Omental fat pad (tissue), 4 donors: ENCODE results near the gene ACR. TPM values are rescaled to one million over a fixed set of nuclear protein-coding genes. Genes with fewer than 3 reads are reported as not detected.

Experiments used
- ATAC-seq: fragments of 150-250 bp; one replicate; pipeline ENCODE4 v1.9.1; 2016; ENCODE audit warnings: mild to moderate bottlenecking, moderate library complexity; ENCODE audit not compliant: low FRiP score
- DNase-seq: peaks from one replicate; pipeline ENCODE4 v3.0.0-alpha.2; 2019; ENCODE audit warnings: low spot score
- total RNA-seq, 4 donors: library from RNA; depleted of rRNA; stranded (reverse); fragments of >200 nt; gene quantifications; one replicate each; pipeline ENCODE4 v1.1.0, GENCODE V29; 2016
- TF ChIP-seq, protein P1 (sequence below), 3 donors: fragments of 450-650 bp; IDR thresholded peaks; one replicate each; pipeline ENCODE4 v1.5.1; 2016 to 2017; ENCODE audit warnings: antibody characterized with exemption in 3 of 3, mild to moderate bottlenecking in 3 of 3, moderate library complexity in 2 of 3

Gene ACR
- total RNA-seq, 4 donors from 2014 or later, result 0.72 to 1.7 TPM; not detected in 2

DNA sequence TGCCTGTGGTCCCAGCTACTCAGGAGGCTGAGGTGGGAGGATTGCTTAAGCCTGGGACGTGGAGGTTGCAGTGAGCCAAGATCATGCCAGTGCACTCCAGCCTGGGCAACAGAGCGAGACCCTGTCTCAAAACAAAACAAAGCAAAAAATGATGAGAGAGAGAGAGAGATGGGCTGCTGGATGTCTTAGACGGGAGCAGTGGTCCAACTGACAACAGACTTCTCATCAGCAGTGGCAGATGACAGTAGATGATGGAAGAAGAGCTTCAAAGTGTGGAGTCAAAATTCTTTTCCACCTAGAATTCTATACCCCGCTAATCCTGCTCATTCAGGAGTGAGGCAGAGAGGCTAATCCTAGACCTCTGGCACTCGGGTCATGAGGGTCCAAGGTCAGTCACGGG lies 29.0 kb upstream of the ACR start:
- no peak for DNase-seq
- no peak for ATAC-seq
- TF ChIP-seq, protein P1, sequence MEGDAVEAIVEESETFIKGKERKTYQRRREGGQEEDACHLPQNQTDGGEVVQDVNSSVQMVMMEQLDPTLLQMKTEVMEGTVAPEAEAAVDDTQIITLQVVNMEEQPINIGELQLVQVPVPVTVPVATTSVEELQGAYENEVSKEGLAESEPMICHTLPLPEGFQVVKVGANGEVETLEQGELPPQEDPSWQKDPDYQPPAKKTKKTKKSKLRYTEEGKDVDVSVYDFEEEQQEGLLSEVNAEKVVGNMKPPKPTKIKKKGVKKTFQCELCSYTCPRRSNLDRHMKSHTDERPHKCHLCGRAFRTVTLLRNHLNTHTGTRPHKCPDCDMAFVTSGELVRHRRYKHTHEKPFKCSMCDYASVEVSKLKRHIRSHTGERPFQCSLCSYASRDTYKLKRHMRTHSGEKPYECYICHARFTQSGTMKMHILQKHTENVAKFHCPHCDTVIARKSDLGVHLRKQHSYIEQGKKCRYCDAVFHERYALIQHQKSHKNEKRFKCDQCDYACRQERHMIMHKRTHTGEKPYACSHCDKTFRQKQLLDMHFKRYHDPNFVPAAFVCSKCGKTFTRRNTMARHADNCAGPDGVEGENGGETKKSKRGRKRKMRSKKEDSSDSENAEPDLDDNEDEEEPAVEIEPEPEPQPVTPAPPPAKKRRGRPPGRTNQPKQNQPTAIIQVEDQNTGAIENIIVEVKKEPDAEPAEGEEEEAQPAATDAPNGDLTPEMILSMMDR (IDR thresholded peaks at IDR 0.05), result no peak

DNA sequence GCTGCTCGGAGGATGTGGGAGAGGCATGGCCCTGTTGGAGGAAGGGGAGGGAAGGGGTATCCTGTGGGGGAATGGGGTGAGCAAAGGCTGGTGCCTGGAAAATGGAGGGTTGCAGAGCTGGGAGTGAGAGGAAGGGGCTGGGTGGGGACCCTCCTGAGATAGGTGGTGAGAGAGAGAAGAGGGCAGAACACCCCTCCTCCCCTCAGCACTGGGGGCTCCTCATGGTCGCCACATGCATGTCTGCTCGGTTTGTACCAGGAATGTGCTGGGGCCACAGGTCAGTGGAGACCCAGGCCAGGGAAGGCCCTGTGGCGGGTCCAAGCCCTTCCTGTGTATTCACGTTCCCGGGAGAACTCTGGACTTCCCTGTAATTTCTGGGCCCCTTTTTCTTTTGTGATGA lies 27.8 kb upstream of the ACR start:
- DNase-seq, result no peak
- ATAC-seq, result no peak
- TF ChIP-seq, protein P1 (IDR thresholded peaks at IDR 0.05), result no peak

DNA sequence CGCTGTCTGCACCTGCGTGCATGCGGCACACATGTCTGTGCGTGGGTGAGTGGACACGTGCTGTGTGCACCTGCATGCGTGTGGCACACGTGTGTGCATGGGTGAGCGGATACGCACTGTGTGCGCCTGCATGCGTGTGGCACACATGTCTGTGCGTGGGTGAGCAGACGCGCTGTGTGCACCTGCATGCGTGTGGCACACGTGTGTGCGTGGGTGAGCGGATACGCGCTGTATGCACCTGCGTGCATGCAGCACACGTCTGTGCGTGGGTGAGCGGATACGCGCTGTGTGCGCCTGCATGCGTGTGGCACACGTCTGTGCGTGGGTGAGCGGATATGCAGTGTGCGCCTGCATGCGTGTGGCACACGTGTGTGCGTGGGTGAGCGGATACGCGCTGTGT lies 27.1 kb upstream of the ACR start:
- DNase-seq (no peak), ATAC-seq (no peak)
- TF ChIP-seq, protein P1 (IDR thresholded peaks at IDR 0.05), result no peak

DNA sequence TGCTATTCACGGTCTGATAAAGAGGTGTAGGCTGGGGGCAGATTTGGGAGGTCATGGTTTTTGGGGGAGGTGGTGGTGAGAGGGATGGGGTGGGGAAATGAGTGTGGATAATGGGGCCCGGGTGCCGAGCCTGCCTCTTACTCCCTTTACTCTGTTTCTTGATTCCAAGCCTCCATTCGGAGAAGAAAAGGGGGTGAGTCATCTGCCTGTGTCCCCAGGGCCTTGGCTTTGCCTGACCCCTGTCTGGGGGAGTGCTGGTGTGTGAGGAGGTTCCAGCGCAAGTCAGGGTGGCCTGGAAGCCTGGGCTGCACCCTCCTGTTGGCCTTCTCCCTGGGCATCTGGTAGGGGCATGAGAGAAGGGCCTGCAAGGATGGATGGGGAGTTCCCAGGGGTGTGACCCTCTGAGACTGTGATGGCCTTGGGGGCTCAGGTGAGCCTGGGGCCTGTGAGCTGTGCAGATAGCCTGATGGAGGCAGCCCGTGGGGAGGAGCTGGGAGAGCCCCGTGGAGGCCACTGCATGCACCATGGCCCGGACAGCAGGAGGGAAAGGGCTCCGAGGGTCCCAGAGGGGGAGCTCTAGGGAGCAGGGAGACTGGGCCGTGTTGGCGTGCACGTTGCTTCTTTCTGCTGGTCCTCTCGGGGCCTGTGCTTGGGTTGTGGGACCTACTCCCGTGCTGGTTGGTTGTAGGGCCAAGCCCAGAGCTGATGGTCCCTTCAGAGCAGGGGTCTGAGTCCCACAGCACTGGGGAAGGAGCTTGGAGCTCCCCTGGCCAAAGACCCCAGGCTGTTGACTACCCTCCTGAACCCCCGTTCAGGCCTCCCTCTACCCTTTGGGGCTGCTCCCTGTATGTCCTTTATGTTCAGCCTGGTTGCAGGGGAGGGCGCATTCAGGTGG lies 26.3 kb upstream of the ACR start:
- TF ChIP-seq, protein P1 (IDR thresholded peaks at IDR 0.05), result no peak
- ATAC-seq (no peak), DNase-seq (no peak)

DNA sequence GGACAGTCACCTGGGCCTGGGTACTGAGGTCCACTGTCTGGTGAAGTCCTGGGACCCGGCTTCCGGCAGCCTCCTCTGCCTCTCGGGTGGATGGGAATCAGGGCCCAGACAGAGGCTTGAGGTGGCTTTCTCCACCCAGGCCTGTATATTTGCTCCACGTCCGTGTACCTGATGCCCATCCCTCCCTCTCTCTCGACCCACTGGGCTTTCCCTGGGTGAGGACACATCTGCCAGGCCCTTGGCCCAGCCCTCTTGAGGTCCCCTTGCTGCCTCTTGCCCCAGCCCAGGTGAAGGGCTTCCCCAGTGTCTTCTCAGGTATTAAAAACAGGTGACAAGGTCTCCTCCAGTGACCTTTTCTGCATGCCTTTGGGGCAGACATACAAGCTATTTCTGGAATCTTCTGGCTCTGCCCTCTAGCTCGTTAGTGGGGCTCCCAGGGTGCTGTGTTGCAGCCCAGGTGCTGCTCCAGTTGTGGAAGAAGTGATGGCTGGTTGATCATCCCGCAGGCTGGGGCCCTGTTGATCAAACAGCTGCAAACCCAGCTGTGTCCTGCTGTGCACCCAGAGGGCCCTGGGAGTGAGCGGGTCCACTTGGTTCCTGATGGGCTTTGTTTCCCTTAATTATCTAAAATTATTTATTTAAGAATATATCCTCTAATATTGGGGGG lies 25.5 kb upstream of the ACR start:
- TF ChIP-seq, protein P1 (IDR thresholded peaks at IDR 0.05), result no peak
- no peak for DNase-seq
- ATAC-seq, result no peak

DNA sequence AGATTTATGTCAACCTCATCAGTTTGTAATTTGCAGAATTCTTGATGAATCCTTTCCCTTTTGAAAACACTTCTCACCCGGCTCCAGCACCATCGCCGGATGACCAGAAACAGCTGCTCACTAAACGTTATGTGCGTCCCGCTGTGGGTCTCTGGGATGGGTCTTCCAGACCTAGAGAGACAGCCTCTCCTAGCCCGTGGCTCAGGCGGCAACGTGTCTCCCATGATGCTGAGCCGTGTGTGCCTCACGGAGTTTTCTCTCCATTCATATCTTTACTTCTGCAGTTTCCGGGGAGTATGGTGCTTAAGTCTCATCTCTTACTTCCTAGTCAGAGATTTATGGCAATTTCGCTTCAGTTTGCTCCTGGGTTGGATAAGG lies 25.0 kb upstream of the ACR start:
- TF ChIP-seq, protein P1 (IDR thresholded peaks at IDR 0.05), result no peak
- ATAC-seq, result no peak
- DNase-seq, result no peak
